Small intestine (tissue), 7 donors: ENCODE measurements around the gene TSACC. TPM values are rescaled to one million over a fixed set of nuclear protein-coding genes. Genes with fewer than 3 reads are reported as not detected.

Source experiments
- DNase-seq, 2 donors: peaks; one replicate each; pipeline versions ENCODE4 v3.0.0 to v3.0.0-alpha.2; 2013
- FAIRE-seq: peaks from 2 replicates; lab custom pipeline; 2012; peaks lifted over from hg19 to GRCh38; lab: Jason Lieb, UNC
- H3K27ac ChIP-seq, 3 donors: one replicate each; pipeline ENCODE4 v1.5.1; 2013; ENCODE audit warnings: low read length in 2 of 3, mild to moderate bottlenecking in 2 of 3, control low read depth in 1 of 3, inconsistent platforms in 1 of 3, low read depth in 1 of 3, moderate library complexity in 1 of 3
- H3K27me3 ChIP-seq, 3 donors: one replicate each; pipeline ENCODE4 v1.6.1; 2013; ENCODE audit warnings: low read length in 3 of 3, inconsistent platforms in 1 of 3; ENCODE audit not compliant: control insufficient read depth in 3 of 3, insufficient read depth in 3 of 3
- H3K36me3 ChIP-seq, 3 donors: one replicate each; pipeline ENCODE4 v1.6.1; 2013; ENCODE audit warnings: low read length in 3 of 3, inconsistent platforms in 1 of 3, low read depth in 1 of 3, mild to moderate bottlenecking in 1 of 3, moderate library complexity in 1 of 3; ENCODE audit not compliant: control insufficient read depth in 3 of 3, insufficient read depth in 2 of 3
- H3K4me1 ChIP-seq, 3 donors: one replicate each; pipeline ENCODE4 v1.6.1; 2013; ENCODE audit warnings: low read length in 2 of 3, inconsistent platforms in 1 of 3, low read depth in 1 of 3, mild to moderate bottlenecking in 1 of 3, moderate library complexity in 1 of 3; ENCODE audit not compliant: control insufficient read depth in 3 of 3, insufficient read depth in 2 of 3
- H3K4me3 ChIP-seq, 3 donors: one replicate each; pipeline ENCODE4 v1.5.1; 2013; ENCODE audit warnings: low read length in 3 of 3, control low read depth in 1 of 3, inconsistent platforms in 1 of 3, low read depth in 1 of 3, mild to moderate bottlenecking in 1 of 3, moderate library complexity in 1 of 3
- H3K9me3 ChIP-seq, 2 donors: one replicate each; pipeline ENCODE4 v1.6.1; 2013; ENCODE audit warnings: low read depth in 1 of 2, low read length in 1 of 2; ENCODE audit not compliant: control insufficient read depth in 2 of 2, insufficient read depth in 1 of 2
- WGBS, 3 donors: extraction: QIAGEN DNeasy Blood & Tissue Kit; methylation state at CpG; one replicate each; pipeline ENCODE4 v1.1.7; 2013; 5-methylcytosine and 5-hydroxymethylcytosine counted together
- polyA plus RNA-seq, 4 donors: library from polyadenylated mRNA; stranded (reverse) in 3 of 4; unstranded in 1 of 4; fragments of 200-250 nt in 3 of 4; fragments of 120-200 nt in 1 of 4; gene quantifications; one replicate each; pipeline versions ENCODE4 v1.2.1 to v1.2.3, GENCODE V29; 2013
- donor health status: healthy with polysubstance abuse.
- donor health status: control.
- donor health status: control.
- donor health status: Bipolar disorder and iron deficiency.
- donor health status: healthy.

The TSACC gene
- polyA plus RNA-seq, 4 donors, result 0.73 to 3.1 (median 1.0) TPM; not detected in 1

GRCh38 chr1:156384007-156384406 lies 45.7 kb downstream of the TSACC start:
- DNase-seq (no peak), FAIRE-seq (no peak)
- Histone ChIP-seq H3K4me3 (no peak overlapping the region), H3K27ac (no peak overlapping the region), H3K36me3 (peaks cover 0 to 31% (median 0%) of the 10 kb centered on the region in 3 donors), H3K27me3 (peaks cover 0 to 30% (median 10%) of the 10 kb centered on the region in 3 donors), H3K4me1 (peaks cover 0 to 18% (median 0%) of the 10 kb centered on the region in 3 donors), H3K9me3 (no peaks in the 10 kb centered on the region)
- whole genome bisulfite sequencing, 3 donors, result 67 to 78% (median 69%) methylated on average over 3 of the region's 3 CpGs

DNA sequence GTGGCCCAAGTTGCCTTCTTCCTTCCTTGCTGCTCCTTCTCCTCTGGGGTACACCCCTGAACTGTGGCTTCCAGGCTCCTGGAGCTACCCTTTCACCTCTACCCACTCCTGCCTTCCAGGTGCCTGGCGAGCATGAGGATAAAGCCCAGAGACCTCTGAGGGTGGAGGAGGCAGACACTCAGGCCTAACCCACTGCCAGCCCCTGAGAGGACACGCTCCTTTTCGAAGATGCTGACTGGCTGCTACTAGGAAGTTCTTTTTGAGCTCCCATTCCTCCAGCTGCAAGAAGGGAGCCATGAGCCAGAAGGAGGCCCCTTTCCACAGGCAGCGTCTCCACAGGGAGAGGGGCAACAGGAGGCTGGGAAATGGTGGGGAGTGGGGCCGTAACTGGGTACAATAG lies 46.3 kb downstream of the TSACC start:
- H3K36me3 ChIP-seq, result peaks cover 0 to 31% (median 0%) of the 10 kb centered on the region in 3 donors
- H3K9me3 ChIP-seq, result no peaks in the 10 kb centered on the region
- H3K4me1 ChIP-seq, result peaks cover 0 to 16% (median 0%) of the 10 kb centered on the region in 3 donors
- no peak overlapping the region for H3K27ac ChIP-seq
- 89 to 95% (median 93%) methylated on average over 5 of the region's 5 CpGs for WGBS, 3 donors
- H3K4me3 ChIP-seq, result no peak overlapping the region
- DNase-seq (no peak), FAIRE-seq (no peak)
- peaks cover 0 to 37% (median 17%) of the 10 kb centered on the region in 3 donors for H3K27me3 ChIP-seq

DNA sequence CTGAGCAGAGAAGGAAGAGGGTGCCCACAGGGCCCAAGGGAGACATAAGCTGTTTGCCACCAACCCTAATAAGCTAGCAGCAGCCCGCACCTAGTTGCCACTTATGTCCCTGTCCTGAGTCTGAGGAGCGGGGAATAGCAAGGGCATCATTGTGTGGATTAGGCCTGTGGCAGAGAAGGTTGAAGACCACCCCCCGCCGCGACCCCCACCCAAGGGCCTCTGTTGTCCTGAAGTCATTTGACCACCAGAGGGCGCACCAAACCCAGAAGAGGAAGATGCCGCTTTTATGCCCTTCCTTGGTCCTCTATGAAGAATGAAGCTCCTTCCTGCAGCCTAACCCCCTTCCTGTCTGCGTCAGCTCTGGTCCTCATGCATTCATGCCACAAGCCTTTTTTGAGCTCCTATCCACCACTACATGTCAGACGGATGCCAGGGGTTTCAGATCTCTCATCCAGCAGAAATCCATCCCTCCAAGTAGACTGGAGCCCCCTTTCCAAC lies 47.3 kb downstream of the TSACC start:
- no peaks in the 10 kb centered on the region for H3K9me3 ChIP-seq
- DNase-seq (peak; percentile 52 to 71), FAIRE-seq (no peak)
- no peak overlapping the region for H3K27ac ChIP-seq
- peaks cover 0 to 9% (median 0%) of the 10 kb centered on the region in 3 donors for H3K4me1 ChIP-seq
- no peak overlapping the region for H3K4me3 ChIP-seq
- peaks cover 0 to 46% (median 21%) of the 10 kb centered on the region in 3 donors for H3K27me3 ChIP-seq
- WGBS, 3 donors, result 6 to 10% (median 6%) methylated on average over 9 of the region's 9 CpGs
- peaks cover 0 to 31% (median 0%) of the 10 kb centered on the region in 3 donors for H3K36me3 ChIP-seq

DNA sequence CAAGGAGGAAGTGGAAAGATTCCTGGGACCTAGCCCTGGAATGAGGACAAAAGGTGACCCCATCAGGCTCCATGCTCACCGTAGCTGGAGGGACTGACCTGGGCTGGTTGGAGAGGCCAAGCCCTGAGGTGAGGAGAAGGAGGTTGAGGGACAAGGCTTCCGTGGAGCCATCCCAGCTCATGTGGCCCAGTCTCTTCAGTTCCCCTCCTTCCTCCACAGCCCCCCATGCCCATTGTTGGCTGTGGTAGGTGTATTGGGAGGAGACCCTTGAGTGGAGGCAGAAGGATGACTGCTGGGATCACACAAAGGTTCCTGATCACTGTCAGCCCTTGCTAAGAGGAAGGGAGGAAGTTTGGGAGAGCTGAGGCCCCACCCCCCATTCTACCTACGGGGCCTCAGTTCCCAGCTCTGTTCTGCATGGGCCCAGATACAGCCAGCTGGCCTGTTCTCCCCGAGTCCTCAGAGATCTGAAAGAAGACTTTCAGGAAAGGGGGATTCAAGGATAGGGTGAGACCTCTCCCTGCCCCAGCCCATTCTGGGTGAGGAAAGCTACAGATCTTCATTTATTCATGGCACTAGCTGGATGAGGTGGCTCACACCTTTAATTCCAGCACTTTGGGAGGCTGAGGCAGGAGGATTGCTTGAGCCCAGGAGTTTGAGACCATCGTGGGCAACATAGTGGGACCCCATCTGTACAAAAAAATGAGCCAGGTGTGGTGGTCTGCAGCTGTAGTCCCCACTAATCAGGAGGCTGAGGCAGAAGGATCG lies 48.0 kb downstream of the TSACC start:
- FAIRE-seq, result no peak
- no peak overlapping the region for H3K4me3 ChIP-seq
- 73 to 84% (median 75%) methylated on average over 6 of the region's 6 CpGs for WGBS, 3 donors
- H3K4me1 ChIP-seq, result peaks cover 0 to 9% (median 0%) of the 10 kb centered on the region in 3 donors
- H3K27me3 ChIP-seq, result peaks cover 0 to 53% (median 21%) of the 10 kb centered on the region in 3 donors
- no peak for DNase-seq
- no peaks in the 10 kb centered on the region for H3K9me3 ChIP-seq
- H3K36me3 ChIP-seq, result peaks cover 0 to 28% (median 0%) of the 10 kb centered on the region in 3 donors
- no peak overlapping the region for H3K27ac ChIP-seq

DNA sequence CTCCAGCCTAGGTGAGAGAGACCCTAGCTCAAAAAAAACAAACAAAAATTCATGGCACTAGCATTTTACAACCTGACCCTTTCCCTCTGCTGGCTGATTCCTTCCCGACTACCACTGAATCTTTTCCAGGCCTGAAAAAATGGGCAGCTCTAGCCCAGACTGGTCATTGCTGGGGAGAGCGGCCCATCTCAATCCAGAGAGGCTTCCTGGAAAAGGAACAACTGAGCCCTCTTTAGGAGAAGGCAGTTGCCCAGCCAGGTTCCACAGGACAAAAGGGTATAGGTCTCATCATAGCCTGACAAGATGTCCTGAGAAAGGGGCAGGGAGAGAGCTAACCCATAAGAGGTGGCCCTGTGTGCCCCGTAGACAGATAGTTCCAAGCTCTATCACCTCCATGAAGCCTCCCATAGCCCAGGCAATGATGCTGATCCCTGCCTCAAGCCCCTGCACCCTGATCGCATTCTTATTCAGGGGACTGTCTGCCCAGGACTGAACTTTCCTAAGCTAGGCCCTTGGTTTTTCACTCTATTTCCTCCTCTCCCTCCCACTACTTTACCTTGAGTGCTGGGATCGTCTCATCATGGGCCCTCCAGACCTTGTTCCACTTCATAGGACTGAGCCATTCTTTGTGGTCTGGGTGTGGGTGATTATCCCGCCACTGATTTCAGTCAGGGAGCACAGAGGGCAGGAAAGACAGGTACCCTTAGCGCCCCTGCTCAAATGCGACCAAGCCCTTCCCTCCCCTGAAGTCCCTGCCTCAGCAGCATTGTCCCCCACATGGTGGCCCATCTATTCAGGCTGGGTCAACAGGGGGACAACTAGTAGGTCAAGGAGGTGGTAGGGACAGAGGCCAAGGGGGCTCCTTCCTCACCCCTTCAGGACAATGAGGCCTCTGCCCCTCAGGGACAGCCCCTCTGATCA lies 48.9 kb downstream of the TSACC start:
- no peak for FAIRE-seq

GRCh38 chr1:156387870-156388173 lies 49.5 kb downstream of the TSACC start:
- H3K4me3 ChIP-seq, result no peak overlapping the region
- FAIRE-seq (no peak), DNase-seq (no peak)
- H3K9me3 ChIP-seq, result no peaks in the 10 kb centered on the region
- H3K36me3 ChIP-seq, result peaks cover 0 to 15% (median 0%) of the 10 kb centered on the region in 3 donors
- 32 to 52% (median 48%) methylated on average over 15 of the region's 15 CpGs for WGBS, 3 donors
- H3K27ac ChIP-seq, result no peak overlapping the region
- peaks cover 0 to 68% (median 21%) of the 10 kb centered on the region in 3 donors for H3K27me3 ChIP-seq
- peaks cover 0 to 9% (median 0%) of the 10 kb centered on the region in 3 donors for H3K4me1 ChIP-seq

More for the DNA sequence above, 48.9 kb downstream of the TSACC start:
- H3K9me3 ChIP-seq, result no peaks in the 10 kb centered on the region
- H3K4me3 ChIP-seq, result no peak overlapping the region
- H3K4me1 ChIP-seq, result peaks cover 0 to 9% (median 0%) of the 10 kb centered on the region in 3 donors
- H3K36me3 ChIP-seq, result peaks cover 0 to 21% (median 0%) of the 10 kb centered on the region in 3 donors
- no peak overlapping the region for H3K27ac ChIP-seq
- DNase-seq, result no peak
- 76 to 87% (median 77%) methylated on average over 8 of the region's 8 CpGs for WGBS, 3 donors
- H3K27me3 ChIP-seq, result peaks cover 0 to 62% (median 21%) of the 10 kb centered on the region in 3 donors

GRCh38 chr1:156388174-156389137 lies 50.1 kb downstream of the TSACC start:
- H3K4me3 ChIP-seq, result no peak overlapping the region
- H3K27ac ChIP-seq, result no peak overlapping the region
- H3K27me3 ChIP-seq, result peaks cover 0 to 75% (median 21%) of the 10 kb centered on the region in 3 donors
- peaks cover 0 to 11% (median 0%) of the 10 kb centered on the region in 3 donors for H3K36me3 ChIP-seq
- 9 to 11% (median 11%) methylated on average over 51 to 73 of the region's 73 CpGs for WGBS, 3 donors
- no peaks in the 10 kb centered on the region for H3K9me3 ChIP-seq
- FAIRE-seq, result no peak
- H3K4me1 ChIP-seq, result peaks cover 0 to 9% (median 0%) of the 10 kb centered on the region in 3 donors
- peak in 1 of 2 donors; percentile 29 for DNase-seq
